GM12891 (cell line): ENCODE measurements around the gene ERGIC2.

ENCODE experiments used
- DNase-seq: peaks from one replicate; pipeline ENCODE4 v3.0.0; 2011; ENCODE audit warnings: low spot score; ENCODE audit not compliant: insufficient read length
- FAIRE-seq: peaks from 2 replicates; lab custom pipeline; 2011; peaks lifted over from hg19 to GRCh38; lab: Jason Lieb, UNC
- PAX5 ChIP-seq: IDR thresholded peaks from 2 replicates; pipeline ENCODE4 v1.6.1; 2011; ENCODE audit warnings: low read length, moderate library complexity, mild to moderate bottlenecking; ENCODE audit not compliant: insufficient read depth, severe bottlenecking
- POLR2A ChIP-seq: IDR thresholded peaks from 2 replicates; pipeline ENCODE4 v1.6.1; 2011; ENCODE audit warnings: low read depth, low read length, control low read depth
- POLR2AphosphoS5 ChIP-seq: IDR thresholded peaks from 2 replicates; pipeline ENCODE4 v1.6.1; 2011; ENCODE audit warnings: low read depth, low read length, control low read depth
- POU2F2 ChIP-seq: IDR thresholded peaks from 2 replicates; pipeline ENCODE4 v1.6.1; 2011; ENCODE audit warnings: low read depth, mild to moderate bottlenecking, control low read depth, low read length, moderate library complexity
- SPI1 ChIP-seq: IDR thresholded peaks from 2 replicates; pipeline ENCODE4 v1.6.1; 2011; ENCODE audit warnings: low read depth, low read length, control low read depth
- TAF1 ChIP-seq: IDR thresholded peaks from 2 replicates; pipeline ENCODE4 v1.6.1; 2011; ENCODE audit warnings: low read depth, low read length, control low read depth

Gene ERGIC2

DNA sequence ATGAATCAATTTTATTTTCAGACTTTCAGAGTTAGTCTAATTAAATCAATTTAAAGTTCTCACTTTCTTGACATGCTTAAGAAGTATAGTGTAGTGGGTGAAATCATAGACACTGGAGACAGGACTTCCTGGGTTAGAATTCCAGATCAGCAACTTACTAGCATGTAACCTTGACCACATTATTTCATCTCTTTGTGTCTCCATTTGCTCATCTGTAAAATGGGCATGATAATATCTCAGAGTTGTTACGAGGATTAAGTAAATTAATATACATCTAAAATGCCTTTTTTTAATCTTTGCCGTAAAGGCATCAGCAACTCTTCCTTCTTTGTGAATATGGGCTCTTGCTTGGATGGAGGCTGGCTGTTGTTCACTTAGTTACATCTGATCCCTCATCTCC, 1.3 kb upstream of the ERGIC2 start:
- TF ChIP-seq SPI1 (no peak), POU2F2 (no peak), POLR2A (no peak), PAX5 (no peak), POLR2AphosphoS5 (no peak), TAF1 (no peak)
- DNase-seq (no peak), FAIRE-seq (no peak)

DNA sequence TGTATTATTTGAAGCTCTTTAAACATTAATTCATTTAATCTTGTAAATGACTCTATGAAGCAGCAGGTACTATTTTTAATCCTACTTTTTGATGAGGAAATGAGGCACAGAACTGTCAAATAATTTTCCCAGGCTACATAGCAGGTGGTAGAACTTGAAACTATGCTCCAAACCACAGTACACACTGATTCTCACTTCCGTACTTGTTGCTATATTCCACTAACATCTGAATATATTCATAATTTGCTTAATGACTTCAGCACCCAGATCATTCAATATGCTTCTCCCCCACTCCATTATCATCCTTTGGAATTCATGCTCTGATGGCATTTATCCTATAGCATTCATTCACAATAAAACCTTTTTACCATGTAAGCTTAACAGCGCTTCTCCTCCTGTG, 4.9 kb downstream of the ERGIC2 start:
- FAIRE-seq (peak; percentile 48), DNase-seq (no peak)
- TF ChIP-seq SPI1 (peak; percentile 89), PAX5 (no peak)

DNA sequence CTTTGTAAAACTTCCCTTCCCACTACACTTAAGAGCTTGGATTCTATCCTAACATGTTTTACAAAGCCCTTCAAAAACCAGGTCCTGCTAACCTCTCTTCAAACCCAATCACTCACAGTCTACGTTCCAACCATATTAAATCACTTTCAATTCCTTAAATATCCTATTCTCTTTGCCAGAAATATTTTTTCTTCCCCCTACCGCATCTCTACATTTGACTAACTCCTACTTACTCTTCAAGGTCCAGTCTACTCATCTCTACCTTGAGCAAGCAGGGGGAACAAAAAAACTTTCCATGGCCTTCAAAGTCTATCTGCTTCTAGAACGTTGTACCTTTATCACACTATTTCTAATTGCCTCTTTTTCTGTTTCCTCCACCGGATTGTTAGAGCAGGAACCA, 6.1 kb downstream of the ERGIC2 start:
- no peak for FAIRE-seq
- no peak for TF ChIP-seq PAX5
- TF ChIP-seq POU2F2 = no peak
- no peak for TF ChIP-seq POLR2AphosphoS5
- TF ChIP-seq POLR2A = no peak
- peak; percentile 69 for TF ChIP-seq SPI1
- no peak for TF ChIP-seq TAF1
- no peak for DNase-seq

DNA sequence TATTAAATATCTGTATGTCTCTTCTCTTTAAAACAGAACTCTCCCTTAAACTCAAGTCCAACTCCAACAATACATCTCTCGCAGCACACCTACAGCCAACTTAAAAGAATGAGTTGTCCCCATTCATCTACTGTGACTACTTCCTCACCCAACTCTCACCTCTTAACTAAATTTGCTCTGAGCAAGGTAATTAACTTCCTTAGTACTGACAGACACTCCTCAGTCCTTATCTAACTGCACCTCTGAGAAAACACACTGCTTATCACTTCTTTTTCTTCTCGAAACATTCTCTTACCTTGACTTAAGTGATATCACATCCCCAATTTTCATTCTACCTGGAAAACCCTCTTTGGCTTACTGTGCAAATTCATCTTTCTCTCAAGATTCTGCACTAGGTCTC, 7.0 kb downstream of the ERGIC2 start:
- TF ChIP-seq PAX5 (no peak), SPI1 (peak; percentile 20; the same call in 1 of the 2 replicates)
- FAIRE-seq (peak; percentile 48), DNase-seq (no peak)

DNA sequence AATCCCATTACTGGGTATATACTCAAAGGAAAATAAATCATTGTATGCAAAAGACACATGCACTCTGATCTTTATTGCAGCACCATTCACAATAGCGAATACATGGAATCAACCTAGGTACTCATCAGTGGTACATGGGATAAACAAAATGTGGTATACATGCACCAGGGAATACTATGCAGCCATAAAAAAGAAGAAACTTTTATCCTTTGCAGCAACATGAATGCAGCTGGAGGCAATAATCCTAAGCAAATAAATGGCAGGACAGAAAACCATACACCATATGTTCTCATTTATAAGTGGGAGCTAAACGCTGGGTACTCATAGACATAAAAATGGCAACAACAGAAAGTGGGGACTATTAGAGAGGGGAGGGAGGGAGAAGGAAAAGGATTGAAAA, 15.9 kb downstream of the ERGIC2 start:
- no peak for FAIRE-seq
- TF ChIP-seq TAF1 = no peak
- no peak for TF ChIP-seq POLR2A
- no peak for TF ChIP-seq SPI1
- TF ChIP-seq POLR2AphosphoS5 = no peak
- TF ChIP-seq PAX5 = no peak
- TF ChIP-seq POU2F2 = no peak
- DNase-seq = no peak

DNA sequence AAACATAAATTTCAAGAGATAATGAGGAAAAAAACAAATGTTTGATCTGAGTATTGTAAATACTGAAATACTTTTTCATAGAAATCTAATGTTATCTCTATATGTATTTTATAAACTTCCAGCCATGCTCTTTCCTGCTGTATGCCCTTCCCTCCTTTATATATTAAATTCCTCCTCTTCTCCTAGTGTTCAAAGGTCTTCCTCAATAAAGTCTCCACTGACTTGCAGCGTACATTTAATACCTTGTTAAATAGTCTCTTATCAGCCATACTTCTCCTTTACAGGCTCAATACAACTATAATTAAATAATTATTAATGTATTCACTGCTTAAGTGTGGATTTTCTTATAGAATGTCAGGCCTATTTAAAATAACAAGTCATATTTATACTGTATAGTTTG, 26.0 kb downstream of the ERGIC2 start:
- FAIRE-seq (no peak), DNase-seq (no peak)
- TF ChIP-seq POLR2AphosphoS5 = no peak
- TF ChIP-seq TAF1 = no peak
- TF ChIP-seq POU2F2 = no peak
- TF ChIP-seq PAX5 = no peak
- TF ChIP-seq SPI1 = no peak
- no peak for TF ChIP-seq POLR2A

DNA sequence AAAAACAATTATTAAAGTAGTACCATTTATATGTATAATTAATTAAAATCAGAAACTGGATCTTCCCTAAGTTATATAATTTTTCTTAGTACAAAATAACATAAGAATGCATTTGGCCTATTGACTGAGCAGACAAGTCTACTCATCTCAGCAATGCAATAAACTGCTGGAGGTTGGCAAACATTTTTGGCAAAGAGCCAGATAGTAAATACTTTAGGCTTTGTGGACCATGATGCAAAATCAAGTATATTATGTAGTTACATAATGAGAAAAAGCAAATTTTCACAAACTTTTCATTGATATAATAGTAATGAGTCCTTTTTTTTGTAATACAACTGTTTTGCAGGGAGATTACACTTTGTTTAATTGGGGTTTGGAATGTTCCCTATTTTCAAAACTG, 30.9 kb downstream of the ERGIC2 start:
- FAIRE-seq (no peak), DNase-seq (no peak)
- no peak for TF ChIP-seq PAX5
- no peak for TF ChIP-seq POLR2AphosphoS5
- TF ChIP-seq POU2F2 = no peak
- no peak for TF ChIP-seq SPI1
- no peak for TF ChIP-seq POLR2A
- TF ChIP-seq TAF1 = no peak

DNA sequence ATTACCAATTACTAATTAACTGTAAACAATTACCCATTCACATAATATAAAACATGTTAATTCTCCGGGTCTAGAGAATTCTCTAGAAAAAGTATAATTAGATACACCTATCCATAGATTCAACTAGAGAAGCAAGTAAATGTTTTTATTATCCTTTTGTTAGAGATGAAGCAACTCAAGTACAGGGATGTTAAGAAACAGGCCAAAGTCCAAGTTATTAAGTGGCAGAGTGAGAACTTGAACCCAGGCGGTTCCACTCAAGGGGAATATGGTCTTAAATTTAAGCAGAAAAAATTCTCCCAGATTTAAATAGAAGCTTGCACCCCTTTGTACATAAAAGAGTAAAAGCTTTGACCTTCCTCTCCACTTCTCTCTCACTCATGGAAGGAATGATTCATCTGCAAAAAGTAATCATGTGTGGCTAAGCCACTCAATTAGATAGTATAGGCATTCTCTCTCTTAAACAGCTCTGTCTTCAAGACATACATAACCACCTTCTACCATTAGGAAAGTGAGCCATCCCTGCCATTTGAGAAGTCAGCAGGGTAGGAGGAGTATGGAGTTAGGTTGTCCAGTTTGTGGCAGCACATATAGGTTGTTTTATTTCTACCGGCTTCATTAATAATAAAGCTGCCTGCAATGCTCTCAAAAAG, 34.1 kb downstream of the ERGIC2 start:
- DNase-seq = no peak
- TF ChIP-seq SPI1 (no peak), POLR2AphosphoS5 (no peak), PAX5 (no peak), POU2F2 (no peak), TAF1 (no peak), POLR2A (no peak)
- no peak for FAIRE-seq

DNA sequence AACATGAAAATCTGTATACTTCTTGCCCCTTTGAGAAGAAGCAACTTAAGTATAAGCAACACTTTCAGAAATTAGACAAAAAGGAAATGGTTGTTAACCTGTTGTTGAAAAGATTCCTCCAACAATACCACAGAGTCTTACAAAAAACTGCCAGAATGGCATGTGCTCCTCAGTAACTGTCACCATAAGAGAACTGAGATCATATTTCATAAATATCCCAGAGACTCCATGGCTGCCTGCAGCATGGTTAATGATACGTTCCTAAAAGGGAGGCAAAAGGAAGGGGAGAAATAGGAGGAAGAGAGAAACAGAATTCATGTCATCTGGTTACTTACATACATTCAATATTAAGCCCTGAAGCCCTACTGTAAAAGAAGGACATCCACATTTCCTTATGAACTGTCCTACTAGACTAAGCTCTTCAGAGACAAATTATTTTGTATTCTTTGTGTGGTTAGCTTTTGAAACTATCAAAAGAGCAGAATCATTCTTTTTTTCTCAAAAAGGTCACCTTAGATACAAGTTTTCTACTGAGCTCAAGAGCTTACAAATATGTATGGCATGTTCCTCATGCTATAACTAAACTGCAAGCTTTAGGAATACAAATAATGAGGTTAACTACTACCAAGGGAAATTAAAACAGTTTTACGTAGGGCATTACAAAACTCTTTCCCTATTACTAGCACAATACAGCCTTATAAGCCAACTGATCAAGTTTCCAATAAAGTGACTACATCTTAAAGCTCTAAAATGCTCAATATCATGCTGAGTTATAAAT, 37.8 kb downstream of the ERGIC2 start:
- FAIRE-seq (no peak), DNase-seq (no peak)
- TF ChIP-seq POU2F2 (no peak), POLR2A (no peak), TAF1 (no peak), SPI1 (no peak), POLR2AphosphoS5 (no peak), PAX5 (no peak)

DNA sequence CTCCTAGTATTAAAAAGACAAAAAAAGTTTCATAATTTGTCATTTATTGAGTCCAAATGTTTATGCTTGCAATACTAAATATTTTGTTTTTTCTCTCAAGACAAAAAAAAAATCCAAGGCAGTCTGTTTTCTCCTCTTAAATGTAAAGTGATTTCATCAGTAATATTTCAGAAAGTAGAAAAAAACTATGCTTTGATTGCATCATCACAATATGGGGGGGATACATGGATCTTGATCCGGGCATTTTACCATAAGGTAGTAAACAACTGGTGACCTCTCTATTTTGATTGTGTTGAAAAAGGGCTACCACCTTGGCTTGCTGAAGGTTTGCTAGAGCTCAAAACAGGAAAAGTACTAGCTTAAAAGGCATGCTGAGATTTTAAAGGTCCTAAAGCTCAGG, 43.6 kb downstream of the ERGIC2 start:
- no peak for FAIRE-seq

DNA sequence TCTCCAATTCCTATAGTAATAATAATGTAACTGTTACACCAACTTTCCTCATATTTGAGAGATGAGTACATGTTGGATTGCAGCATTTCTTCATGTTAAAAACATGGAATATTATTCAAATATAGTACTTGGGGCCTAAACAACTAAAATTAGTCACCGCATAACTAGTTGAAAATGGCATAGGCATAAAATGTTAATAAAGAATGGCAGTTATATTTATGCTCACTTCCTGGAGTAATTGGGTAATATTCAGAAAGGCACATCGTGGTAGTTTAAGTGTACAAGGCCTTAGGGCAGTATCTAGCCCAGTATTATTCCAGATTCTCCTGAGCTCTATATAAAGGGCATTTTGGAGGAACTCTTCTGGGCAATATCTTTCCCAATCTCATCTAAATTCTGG, 46.0 kb downstream of the ERGIC2 start:
- no peak for DNase-seq
- TF ChIP-seq SPI1 (no peak), TAF1 (no peak), PAX5 (no peak), POLR2A (no peak), POLR2AphosphoS5 (no peak)
- no peak for FAIRE-seq

More for the DNA sequence above, 43.6 kb downstream of the ERGIC2 start:
- DNase-seq = no peak
- TF ChIP-seq POLR2A = no peak
- TF ChIP-seq POU2F2 = no peak

DNA sequence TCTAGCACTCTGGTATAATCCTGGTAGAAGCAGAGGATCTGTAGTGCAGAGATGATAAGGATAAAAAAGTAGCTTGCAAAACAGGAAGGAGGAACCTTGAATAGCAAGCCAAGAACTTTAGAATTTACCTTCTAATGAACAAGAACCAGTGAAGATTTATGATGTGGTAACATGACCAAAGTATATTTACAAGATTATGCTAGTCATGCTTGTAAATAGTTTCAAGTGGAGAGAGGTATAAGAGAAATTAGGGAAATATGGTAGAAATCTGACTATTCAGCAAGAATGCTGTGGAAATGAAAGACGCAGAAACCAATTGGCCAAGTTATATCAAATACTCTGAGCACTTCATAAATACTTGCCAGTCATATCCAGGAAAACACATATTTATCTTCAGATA, 47.8 kb downstream of the ERGIC2 start:
- no peak for TF ChIP-seq SPI1
- TF ChIP-seq POLR2A = no peak
- no peak for TF ChIP-seq POLR2AphosphoS5
- no peak for TF ChIP-seq POU2F2
- TF ChIP-seq TAF1 = no peak
- TF ChIP-seq PAX5 = no peak
- FAIRE-seq (no peak), DNase-seq (no peak)
